ENCODE data around the gene SP2.

- TF ChIP-seq POLR2AphosphoS5 (IDR thresholded peaks at IDR 0.05) (no peak), POLR2A (IDR thresholded peaks at IDR 0.05) (no peak), CTCF (IDR thresholded peaks at IDR 0.05) (no peak)
Observed at GRCh38 chr17:47967607-47968252, 71.7 kb downstream of the SP2 start.

Data from prostate gland (tissue), 2 donors.